LNCaP clone FGC (cell line): ENCODE measurements around the gene GLIS1.

Experiments used
- DNase-seq: peaks from one replicate; pipeline ENCODE4 v3.0.0-alpha.2; 2011; ENCODE audit warnings: low read depth
- H3K4me3 ChIP-seq: 2 replicates; pipeline ENCODE4 v1.5.1; 2011; ENCODE audit warnings: mild to moderate bottlenecking, low read depth, low read length, control low read depth
- CTCF ChIP-seq: IDR thresholded peaks from 2 replicates; pipeline ENCODE4 v1.5.1; 2012; ENCODE audit warnings: mild to moderate bottlenecking; ENCODE audit not compliant: control insufficient read depth, insufficient read depth; ENCODE audit errors: extremely low read depth

Gene GLIS1

GRCh38 chr1:53689736-53690326 is 49.1 kb downstream of the GLIS1 start:
- TF ChIP-seq CTCF, result no peak

GRCh38 chr1:53689223-53689622 is 49.7 kb downstream of the GLIS1 start:
- DNase-seq, result no peak
- H3K4me3 ChIP-seq, result no peak overlapping the region
- no peak for TF ChIP-seq CTCF

More at GRCh38 chr1:53689736-53690326, 49.1 kb downstream of the GLIS1 start:
- DNase-seq, result no peak
- H3K4me3 ChIP-seq, result no peak overlapping the region

- no peak overlapping the region for H3K4me3 ChIP-seq
- DNase-seq, result no peak
- TF ChIP-seq CTCF, result 0 out of 2 replicates have a peak, but pooled peaks have one; percentile 16
Observed at GRCh38 chr1:53688381-53689102, 50.4 kb downstream of the GLIS1 start.

- H3K4me3 ChIP-seq, result no peak overlapping the region
- no peak for DNase-seq
- no peak for TF ChIP-seq CTCF
Observed at GRCh38 chr1:53687901-53688300, 51.1 kb downstream of the GLIS1 start.

- no peak overlapping the region for H3K4me3 ChIP-seq
- no peak for TF ChIP-seq CTCF
- no peak for DNase-seq
Observed at GRCh38 chr1:53687426-53687825, 51.5 kb downstream of the GLIS1 start.

GRCh38 chr1:53686965-53687267 is 52.0 kb downstream of the GLIS1 start:
- TF ChIP-seq CTCF, result no peak
- DNase-seq, result no peak

More at GRCh38 chr1:53686965-53687267, 52.0 kb downstream of the GLIS1 start:
- no peak overlapping the region for H3K4me3 ChIP-seq
